OCI-LY7 (cell line): ENCODE measurements around the gene MCAT. TPM values are rescaled to one million over a fixed set of nuclear protein-coding genes. Genes with fewer than 3 reads are reported as not detected.

Experiments
- BruUV-seq: library from RNA; stranded (reverse); fragments of 400-500 nt; replicated peaks from 2 replicates; lab custom pipeline; 2021; lab: Mats Ljungman, UMichigan
- CTCF ChIA-PET: fragments of 300-600 bp; sonication (Branson Sonifier 250); formaldehyde crosslinking; loops from one replicate; lab custom pipeline; 2022; ENCODE audit warnings: antibody characterized with exemption; ENCODE audit not compliant: unreplicated experiment; lab: Charles Lee
- POLR2A ChIA-PET: fragments of 300-600 bp; sonication (Branson Sonifier 250); formaldehyde crosslinking; loops from one replicate; lab custom pipeline; 2022; ENCODE audit warnings: antibody characterized with exemption; lab: Charles Lee
- DNase-seq: peaks from one replicate; pipeline ENCODE4 v3.0.0-alpha.2; 2015; ENCODE audit warnings: low spot score
- H2AFZ ChIP-seq: fragments of 200-600 bp; sonication (generic), shearing (Covaris generic); 2 replicates; pipeline ENCODE4 v1.6.1; 2014; ENCODE audit warnings: mild to moderate bottlenecking, antibody characterized with exemption, low read length, moderate library complexity
- H3K27ac ChIP-seq: fragments of 200-600 bp; sonication (generic); 2 replicates; pipeline ENCODE4 v1.5.1; 2014; ENCODE audit warnings: mixed run types, low read depth, mild to moderate bottlenecking, moderate library complexity, low read length, inconsistent platforms; ENCODE audit not compliant: poor library complexity, severe bottlenecking
- H3K36me3 ChIP-seq: fragments of 200-600 bp; sonication (generic); 2 replicates; pipeline ENCODE4 v1.6.1; 2014; ENCODE audit warnings: mild to moderate bottlenecking, antibody characterized with exemption, low read length, moderate library complexity, mixed read lengths; ENCODE audit not compliant: insufficient read depth
- H3K4me1 ChIP-seq: fragments of 200-600 bp; sonication (generic); 2 replicates; pipeline ENCODE4 v1.5.1; 2014; ENCODE audit warnings: mild to moderate bottlenecking, low read length; ENCODE audit not compliant: insufficient read depth, poor library complexity, severe bottlenecking
- H3K4me2 ChIP-seq: fragments of 200-600 bp; sonication (generic); 2 replicates; pipeline ENCODE4 v1.6.1; 2014; ENCODE audit warnings: mild to moderate bottlenecking, low read length
- H3K4me3 ChIP-seq: fragments of 200-600 bp; sonication (generic); 2 replicates; pipeline ENCODE4 v1.5.1; 2014; ENCODE audit warnings: mild to moderate bottlenecking, low read depth, low read length; ENCODE audit not compliant: poor library complexity, severe bottlenecking
- H3K79me2 ChIP-seq: fragments of 200-600 bp; sonication (generic); 2 replicates; pipeline ENCODE4 v1.6.1; 2016; ENCODE audit warnings: low read depth, mild to moderate bottlenecking, low read length, moderate library complexity, mixed read lengths; ENCODE audit not compliant: insufficient read depth
- H3K9me2 ChIP-seq: fragments of 200-600 bp; sonication (generic); 2 replicates; pipeline ENCODE4 v1.6.1; 2016; ENCODE audit warnings: mild to moderate bottlenecking, low read length, mixed read lengths; ENCODE audit not compliant: insufficient read depth
- H3K9me3 ChIP-seq: fragments of 200-600 bp; sonication (generic); 2 replicates; pipeline ENCODE4 v1.6.1; 2014; ENCODE audit warnings: mild to moderate bottlenecking, mixed run types, low read length, mixed read lengths
- H4K20me1 ChIP-seq: fragments of 200-600 bp; sonication (generic); 2 replicates; pipeline ENCODE4 v1.6.1; 2014; ENCODE audit warnings: mild to moderate bottlenecking, antibody characterized with exemption, low read length, moderate library complexity, mixed read lengths; ENCODE audit not compliant: insufficient read depth
- CTCF ChIP-seq: fragments of 200-600 bp; sonication (generic); conservative IDR thresholded peaks from 2 replicates; pipeline ENCODE4 v1.5.1; 2014; ENCODE audit warnings: mild to moderate bottlenecking, antibody characterized with exemption, low read length, moderate library complexity, mixed read lengths
- EZH2phosphoT487 ChIP-seq: fragments of 200-600 bp; sonication (generic); IDR thresholded peaks from 2 replicates; pipeline ENCODE4 v1.6.1; 2018; ENCODE audit warnings: low read depth, borderline replicate concordance, mild to moderate bottlenecking, mixed run types, antibody characterized with exemption, low read length, moderate library complexity, mixed read lengths
- intact Hi-C: fragments of 100-400 bp; cut with micrococcal nuclease; formaldehyde crosslinking; loops from one replicate; pipeline ENCODE4 v1.10.0; 2022; ENCODE audit not compliant: unreplicated experiment
- total RNA-seq, 2 experiments: library from RNA; depleted of rRNA in 1 of 2; stranded (reverse); fragments of >200 nt in 1 of 2; shearing (Covaris generic) in 1 of 2; gene quantifications; 2 replicates each; pipeline ENCODE4 v1.2.3, GENCODE V29; 2014 to 2022

The MCAT gene
- total RNA-seq, 2 experiments from 2014 or later = 30.6 to 33.2 TPM

- POLR2A ChIA-PET = no interaction called here
- no TSS peak for BruUV-seq
- Histone ChIP-seq H4K20me1 (no peaks in the 10 kb centered on the region), H3K4me1 (peaks cover 1% of the 10 kb centered on the region), H3K36me3 (no peaks in the 10 kb centered on the region), H3K79me2 (no peaks in the 10 kb centered on the region), H3K4me2 (no peak overlapping the region), H2AFZ (no peak overlapping the region), H3K27ac (no peak overlapping the region), H3K9me3 (no peaks in the 10 kb centered on the region), H3K9me2 (no peaks in the 10 kb centered on the region), H3K4me3 (no peak overlapping the region)
- intact Hi-C loops = no loop called here
- CTCF ChIA-PET = interaction anchor here (0.6 kb wide), 1 partner anchor 66 kb away, joined by 5 read pairs; no protein-coding TSS in a partner anchor
- DNase-seq = no peak
- TF ChIP-seq CTCF (no peak), EZH2phosphoT487 (no peak)
Measured at GRCh38 chr22:43157874-43158546, 14.8 kb upstream of the MCAT start.

GRCh38 chr22:43156413-43156812, 13.2 kb upstream of the MCAT start:
- H3K27ac ChIP-seq = no peak overlapping the region
- no peak overlapping the region for H3K4me2 ChIP-seq
- H3K36me3 ChIP-seq = no peaks in the 10 kb centered on the region
- no peak overlapping the region for H2AFZ ChIP-seq
- intact Hi-C loops = no loop called here
- H3K4me3 ChIP-seq = no peak overlapping the region
- no peaks in the 10 kb centered on the region for H4K20me1 ChIP-seq
- no peaks in the 10 kb centered on the region for H3K9me2 ChIP-seq
- ChIA-PET CTCF (no interaction called here), POLR2A (no interaction called here)
- DNase-seq = no peak
- no peak for TF ChIP-seq CTCF
- TF ChIP-seq EZH2phosphoT487 = no peak
- no peaks in the 10 kb centered on the region for H3K9me3 ChIP-seq
- BruUV-seq = no TSS peak
- no peaks in the 10 kb centered on the region for H3K79me2 ChIP-seq
- H3K4me1 ChIP-seq = peaks cover 12% of the 10 kb centered on the region

- H4K20me1 ChIP-seq = no peaks in the 10 kb centered on the region
- H3K9me3 ChIP-seq = no peaks in the 10 kb centered on the region
- no peaks in the 10 kb centered on the region for H3K9me2 ChIP-seq
- H3K4me2 ChIP-seq = no peak overlapping the region
- ChIA-PET CTCF (no interaction called here), POLR2A (no interaction called here)
- no peaks in the 10 kb centered on the region for H3K79me2 ChIP-seq
- no peak overlapping the region for H3K4me3 ChIP-seq
- H2AFZ ChIP-seq = no peak overlapping the region
- BruUV-seq = no TSS peak
- H3K27ac ChIP-seq = no peak overlapping the region
- DNase-seq = no peak
- peaks cover 12% of the 10 kb centered on the region for H3K4me1 ChIP-seq
- intact Hi-C loops = no loop called here
- TF ChIP-seq EZH2phosphoT487 (no peak), CTCF (no peak)
- no peaks in the 10 kb centered on the region for H3K36me3 ChIP-seq
Measured at GRCh38 chr22:43155789-43156188, 12.6 kb upstream of the MCAT start.
